Skeletal muscle tissue (tissue), 4 donors: ENCODE results near the gene CYP19A1. TPM values are rescaled to one million over a fixed set of nuclear protein-coding genes. Genes with fewer than 3 reads are reported as not detected.

ENCODE experiments used
- H3K27ac ChIP-seq: one replicate; pipeline ENCODE4 v1.7.0; 2013; ENCODE audit warnings: mild to moderate bottlenecking, low read depth, low read length, inconsistent platforms
- H3K27me3 ChIP-seq, 3 donors: one replicate each; pipeline ENCODE4 v1.7.0; 2013; ENCODE audit warnings: low read length in 3 of 3; ENCODE audit not compliant: control insufficient read depth in 3 of 3, insufficient read depth in 3 of 3
- H3K36me3 ChIP-seq, 3 donors: one replicate each; pipeline ENCODE4 v1.7.0; 2013; ENCODE audit warnings: low read length in 3 of 3; ENCODE audit not compliant: control insufficient read depth in 3 of 3, insufficient read depth in 3 of 3
- H3K4me1 ChIP-seq, 3 donors: one replicate each; pipeline ENCODE4 v1.7.0; 2013; ENCODE audit warnings: low read length in 3 of 3, mild to moderate bottlenecking in 3 of 3; ENCODE audit not compliant: control insufficient read depth in 3 of 3, insufficient read depth in 3 of 3
- H3K4me3 ChIP-seq, 3 donors: one replicate each; pipeline ENCODE4 v1.7.0; 2013; ENCODE audit warnings: low read length in 3 of 3
- H3K9ac ChIP-seq, 3 donors: one replicate each; pipeline ENCODE4 v1.7.0; 2013; ENCODE audit warnings: low read length in 3 of 3, mild to moderate bottlenecking in 3 of 3, moderate library complexity in 2 of 3, low read depth in 1 of 3
- H3K9me3 ChIP-seq, 3 donors: one replicate each; pipeline ENCODE4 v1.7.0; 2013; ENCODE audit warnings: low read length in 3 of 3; ENCODE audit not compliant: control insufficient read depth in 3 of 3
- total RNA-seq: library from RNA; depleted of rRNA; stranded (reverse); fragments of >200 nt; gene quantifications from one replicate; pipeline ENCODE4 v1.2.3, GENCODE V29; 2014
- donor health status: Osteomylitis.

The CYP19A1 gene
- total RNA-seq, 1 donor from 2014 or later: 0.52 TPM

DNA sequence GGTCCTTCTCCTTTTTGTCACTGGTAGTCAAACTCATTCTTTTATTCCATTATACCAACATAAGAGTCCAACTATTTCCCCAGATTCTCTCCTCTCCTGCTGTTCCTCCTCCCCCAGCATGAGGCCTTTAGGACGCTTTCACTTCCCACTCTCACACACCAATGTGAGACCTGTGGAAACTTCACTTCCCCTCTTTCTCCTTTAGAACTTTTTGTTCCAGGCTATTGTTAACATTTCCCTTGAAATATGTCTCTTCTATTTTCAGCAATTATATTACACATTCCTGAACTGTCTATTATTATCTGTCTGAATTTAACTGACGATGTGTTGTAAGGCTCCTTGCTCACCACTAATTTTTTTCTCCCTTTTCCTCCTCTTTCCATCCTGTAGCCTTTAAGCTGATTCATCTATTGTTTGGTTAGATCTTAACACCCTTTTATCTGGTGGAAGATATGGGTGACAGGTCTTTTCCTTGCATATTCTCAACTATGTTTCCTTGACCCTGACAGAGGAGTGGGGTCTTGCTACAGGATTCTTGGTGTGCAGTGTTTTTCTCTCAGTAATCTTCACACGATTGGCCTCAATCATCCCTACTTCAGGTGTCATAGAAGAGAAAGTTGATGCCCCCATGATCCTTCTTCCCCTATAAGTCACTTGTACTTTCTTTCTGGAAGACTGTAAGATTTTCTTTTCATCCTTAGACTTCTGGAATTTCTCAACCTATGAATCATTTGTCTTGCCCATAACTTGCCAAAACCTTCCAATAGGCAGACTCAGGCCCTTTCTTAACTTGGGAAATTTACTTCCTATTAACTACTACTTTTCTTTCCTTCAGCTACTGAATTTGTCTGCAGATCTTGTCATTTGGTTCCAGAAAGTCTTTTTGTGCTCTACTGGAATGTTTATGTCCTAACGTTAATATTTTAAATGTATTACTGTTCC, 5.9 kb downstream of the CYP19A1 start:
- Histone ChIP-seq H3K4me1 (peaks cover 11 to 13% (median 12%) of the 10 kb centered on the region in 3 donors), H3K9ac (no peak overlapping the region), H3K36me3 (no peaks in the 10 kb centered on the region), H3K9me3 (no peaks in the 10 kb centered on the region), H3K27ac (no peak overlapping the region), H3K27me3 (no peaks in the 10 kb centered on the region), H3K4me3 (no peak overlapping the region)

GRCh38 chr15:51331141-51331540, 7.3 kb downstream of the CYP19A1 start:
- Histone ChIP-seq H3K9me3 (no peaks in the 10 kb centered on the region), H3K4me1 (peaks cover 9 to 13% (median 11%) of the 10 kb centered on the region in 3 donors)

DNA sequence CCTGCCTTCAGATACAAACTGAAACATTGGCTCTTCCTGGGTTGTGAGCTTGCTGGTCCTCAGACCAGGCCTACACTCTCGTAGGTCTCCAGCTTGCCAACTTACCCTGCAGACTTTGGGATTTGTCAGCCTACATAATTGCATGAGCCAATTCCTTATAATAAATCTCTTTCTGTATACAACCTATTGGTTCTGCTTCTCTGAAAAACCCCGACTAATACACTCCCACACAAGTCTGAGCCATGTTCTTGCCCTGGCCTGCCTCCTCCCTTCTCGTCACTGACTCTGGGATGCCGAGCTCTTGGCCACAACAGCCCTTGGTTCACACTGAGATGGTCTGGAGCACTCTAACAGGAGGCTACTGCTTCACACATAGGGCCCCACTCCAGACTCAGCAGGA, 9.5 kb downstream of the CYP19A1 start:
- H3K4me3 ChIP-seq: no peak overlapping the region
- H3K27ac ChIP-seq: no peak overlapping the region
- no peak overlapping the region for H3K9ac ChIP-seq
- H3K27me3 ChIP-seq: no peaks in the 10 kb centered on the region
- no peaks in the 10 kb centered on the region for H3K9me3 ChIP-seq
- no peaks in the 10 kb centered on the region for H3K36me3 ChIP-seq
- H3K4me1 ChIP-seq: peaks cover 3 to 8% (median 5%) of the 10 kb centered on the region in 3 donors

More at GRCh38 chr15:51331141-51331540, 7.3 kb downstream of the CYP19A1 start:
- H3K9ac ChIP-seq: no peak overlapping the region
- no peaks in the 10 kb centered on the region for H3K27me3 ChIP-seq
- H3K36me3 ChIP-seq: no peaks in the 10 kb centered on the region
- no peak overlapping the region for H3K27ac ChIP-seq
- no peak overlapping the region for H3K4me3 ChIP-seq

DNA sequence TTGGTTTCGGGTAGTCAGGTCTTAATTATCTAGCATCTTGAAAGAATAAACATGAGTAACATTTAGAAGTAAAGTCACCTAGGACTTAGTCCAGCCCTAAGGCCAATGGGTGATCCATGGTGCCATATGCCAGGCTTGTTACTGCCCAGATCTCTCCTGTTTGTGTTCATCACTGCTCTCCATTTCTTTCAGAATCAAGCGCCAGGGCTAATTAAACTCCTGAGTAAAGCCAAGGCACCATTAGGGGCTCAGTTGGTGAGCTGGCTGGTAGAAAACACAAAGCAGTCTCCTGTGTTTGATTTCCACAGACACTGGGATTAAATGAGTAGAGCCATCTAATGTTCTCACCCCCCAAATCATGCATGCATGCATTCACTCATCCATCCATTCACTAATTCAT, 11.3 kb downstream of the CYP19A1 start:
- Histone ChIP-seq H3K36me3 (no peaks in the 10 kb centered on the region), H3K27ac (no peak overlapping the region), H3K27me3 (no peaks in the 10 kb centered on the region)

DNA sequence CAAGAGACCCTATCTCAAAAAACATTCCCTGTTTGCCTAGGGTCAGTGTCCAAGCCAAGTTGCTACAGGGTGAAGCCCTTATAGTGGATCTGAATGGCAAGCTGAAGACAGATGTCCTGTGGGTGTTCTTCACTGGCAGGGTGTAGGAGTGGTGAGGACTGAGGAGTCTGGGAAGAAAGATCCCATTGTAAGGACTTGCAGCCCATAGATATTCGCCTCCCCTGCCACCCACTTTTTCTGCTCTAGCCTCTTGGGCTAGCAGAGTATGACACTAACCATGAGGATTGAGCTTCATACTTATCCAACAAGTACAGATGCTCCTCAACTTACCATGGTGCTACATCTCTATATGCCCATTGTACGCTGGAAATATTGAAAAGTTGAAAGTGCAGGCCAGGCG, 13.2 kb downstream of the CYP19A1 start:
- Histone ChIP-seq H3K4me1 (peaks cover 2 to 10% (median 8%) of the 10 kb centered on the region in 3 donors), H3K36me3 (no peaks in the 10 kb centered on the region), H3K9ac (no peak overlapping the region), H3K4me3 (no peak overlapping the region), H3K9me3 (no peaks in the 10 kb centered on the region), H3K27ac (no peak overlapping the region), H3K27me3 (no peaks in the 10 kb centered on the region)

More for the DNA sequence above, 11.3 kb downstream of the CYP19A1 start:
- peaks cover under 1 to 8% (median 5%) of the 10 kb centered on the region in 3 donors for H3K4me1 ChIP-seq
- H3K4me3 ChIP-seq: no peak overlapping the region
- no peak overlapping the region for H3K9ac ChIP-seq
- no peaks in the 10 kb centered on the region for H3K9me3 ChIP-seq

DNA sequence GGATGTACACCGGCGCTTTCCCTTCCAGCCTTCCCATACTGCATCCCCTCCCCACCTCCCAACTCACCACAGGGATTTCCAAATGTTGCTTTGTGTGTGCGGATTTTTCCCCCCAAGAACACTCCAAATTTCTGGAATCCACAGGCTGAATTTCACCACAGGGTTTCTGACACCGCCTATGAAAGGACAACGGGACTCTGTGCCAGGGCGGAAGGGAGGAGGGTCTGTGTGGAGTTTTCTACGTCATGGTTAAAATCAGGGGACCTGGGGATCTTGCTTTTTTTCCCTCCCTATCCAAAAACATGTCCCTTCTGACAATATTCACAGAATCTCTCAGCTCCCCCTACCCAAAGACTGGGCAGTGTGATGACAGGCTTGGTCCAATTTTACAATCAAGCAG, 14.6 kb downstream of the CYP19A1 start:
- Histone ChIP-seq H3K9me3 (no peaks in the 10 kb centered on the region), H3K27me3 (no peaks in the 10 kb centered on the region), H3K27ac (no peak overlapping the region), H3K4me3 (no peak overlapping the region), H3K9ac (no peak overlapping the region), H3K4me1 (peaks cover 3 to 10% (median 8%) of the 10 kb centered on the region in 3 donors), H3K36me3 (no peaks in the 10 kb centered on the region)

DNA sequence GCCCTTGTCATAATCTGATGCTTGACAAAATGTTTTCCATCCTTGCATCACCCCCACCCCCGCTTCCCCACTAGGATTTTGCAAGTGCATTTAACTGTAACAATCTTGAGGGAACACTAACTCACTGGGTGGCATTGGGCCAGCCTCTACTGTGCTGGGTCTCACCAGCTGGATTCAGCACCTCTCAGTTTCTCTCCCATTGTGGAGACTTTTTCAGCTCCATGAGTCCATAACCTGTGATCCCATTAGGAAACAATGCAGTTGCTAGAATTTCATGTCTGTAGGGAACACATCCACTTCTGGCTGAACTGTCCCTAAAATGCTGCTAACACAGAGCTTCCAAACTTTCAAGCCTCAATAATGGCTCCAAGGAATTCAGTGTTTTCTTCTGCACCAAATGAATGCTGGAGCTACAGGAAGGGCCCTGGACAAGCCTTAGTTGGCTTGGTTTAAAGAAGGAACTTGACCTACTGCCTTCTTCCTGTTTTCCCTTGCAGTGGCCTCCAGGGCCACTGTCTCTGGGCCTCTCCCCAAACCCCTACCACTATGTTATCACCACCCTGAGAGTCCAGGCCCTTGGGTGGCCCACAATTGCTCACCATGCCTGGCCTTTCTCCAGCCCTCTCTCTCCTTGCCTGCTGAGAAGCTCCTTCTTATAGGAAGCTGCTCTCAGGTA, 15.6 kb downstream of the CYP19A1 start:
- Histone ChIP-seq H3K4me1 (peaks cover 7 to 10% (median 8%) of the 10 kb centered on the region in 3 donors), H3K4me3 (no peak overlapping the region), H3K27me3 (no peaks in the 10 kb centered on the region), H3K9ac (no peak overlapping the region), H3K27ac (peak overlapping the region; percentile 42), H3K36me3 (no peaks in the 10 kb centered on the region), H3K9me3 (no peaks in the 10 kb centered on the region)

GRCh38 chr15:51321316-51321715, 17.1 kb downstream of the CYP19A1 start:
- Histone ChIP-seq H3K27ac (peak overlapping the region; percentile 26), H3K9ac (no peak overlapping the region), H3K9me3 (no peaks in the 10 kb centered on the region), H3K27me3 (no peaks in the 10 kb centered on the region), H3K4me1 (peaks cover 7 to 10% (median 8%) of the 10 kb centered on the region in 3 donors), H3K36me3 (no peaks in the 10 kb centered on the region), H3K4me3 (no peak overlapping the region)

- Histone ChIP-seq H3K4me1 (peaks cover 7 to 10% (median 8%) of the 10 kb centered on the region in 3 donors), H3K27me3 (no peaks in the 10 kb centered on the region), H3K27ac (peak overlapping the region; percentile 26)
Measured at GRCh38 chr15:51320843-51321242, 17.6 kb downstream of the CYP19A1 start.

GRCh38 chr15:51319539-51319938, 18.9 kb downstream of the CYP19A1 start:
- Histone ChIP-seq H3K4me1 (peaks cover 7 to 10% (median 8%) of the 10 kb centered on the region in 3 donors), H3K9me3 (no peaks in the 10 kb centered on the region), H3K27ac (no peak overlapping the region), H3K36me3 (no peaks in the 10 kb centered on the region), H3K4me3 (no peak overlapping the region), H3K9ac (no peak overlapping the region), H3K27me3 (no peaks in the 10 kb centered on the region)

More at GRCh38 chr15:51320843-51321242, 17.6 kb downstream of the CYP19A1 start:
- Histone ChIP-seq H3K9ac (no peak overlapping the region), H3K36me3 (no peaks in the 10 kb centered on the region), H3K9me3 (no peaks in the 10 kb centered on the region), H3K4me3 (no peak overlapping the region)
